HS-27A (cell line): ENCODE data around the gene MTMR3.

Experiments used
- DNase-seq: peaks from one replicate; pipeline ENCODE4 v3.0.0-alpha.2; 2012; ENCODE audit warnings: low read depth, missing footprints

MTMR3 gene

DNA sequence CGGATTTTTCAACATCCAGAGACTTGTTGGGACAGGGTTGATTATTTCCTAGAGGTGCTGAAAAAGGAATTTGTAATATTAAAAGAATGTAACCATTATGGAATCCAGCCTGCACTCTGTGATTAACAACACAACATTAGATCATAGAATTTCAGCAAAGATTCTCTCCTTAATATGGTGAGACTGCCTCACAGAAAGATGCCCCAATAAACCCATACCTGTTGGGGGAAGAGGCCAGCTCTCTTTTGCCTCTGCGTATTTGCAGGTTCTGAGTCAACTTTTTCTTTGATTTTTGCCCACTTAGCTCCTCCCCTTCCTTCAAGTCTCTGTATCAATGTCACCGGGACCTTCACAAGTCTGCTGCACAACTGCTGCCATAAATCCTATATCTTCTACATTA, 12.4 kb upstream of the MTMR3 start:
- DNase-seq: no peak

GRCh38 chr22:29871684-29872083, 11.3 kb upstream of the MTMR3 start:
- no peak for DNase-seq

- no peak for DNase-seq
These were observed 10.7 kb upstream of the MTMR3 start for GRCh38 chr22:29872144-29872893.

GRCh38 chr22:29872989-29873388, 10.0 kb upstream of the MTMR3 start:
- no peak for DNase-seq

GRCh38 chr22:29873943-29874342, 9.0 kb upstream of the MTMR3 start:
- DNase-seq: no peak

GRCh38 chr22:29877620-29878019, 5.4 kb upstream of the MTMR3 start:
- no peak for DNase-seq

DNA sequence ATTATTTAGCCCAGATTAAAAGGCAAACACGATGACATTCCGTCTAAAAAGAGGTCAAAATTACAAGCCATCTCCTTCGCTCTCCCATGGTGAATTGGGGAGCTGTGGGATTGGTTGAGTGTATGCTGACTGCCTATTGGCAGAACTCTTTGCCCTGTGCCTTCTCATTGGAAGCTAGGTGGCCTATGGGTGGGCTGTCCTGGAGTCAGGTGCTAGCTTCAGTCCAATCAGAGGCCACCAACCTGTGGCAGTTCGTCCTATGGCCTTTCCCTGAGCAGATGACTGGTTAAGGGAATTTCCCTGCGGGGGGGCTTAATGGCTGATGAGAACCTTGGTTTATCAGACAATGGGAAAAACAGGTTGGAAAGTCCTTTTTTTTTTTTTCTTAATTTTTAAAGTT, 3.2 kb upstream of the MTMR3 start:
- DNase-seq: no peak

DNA sequence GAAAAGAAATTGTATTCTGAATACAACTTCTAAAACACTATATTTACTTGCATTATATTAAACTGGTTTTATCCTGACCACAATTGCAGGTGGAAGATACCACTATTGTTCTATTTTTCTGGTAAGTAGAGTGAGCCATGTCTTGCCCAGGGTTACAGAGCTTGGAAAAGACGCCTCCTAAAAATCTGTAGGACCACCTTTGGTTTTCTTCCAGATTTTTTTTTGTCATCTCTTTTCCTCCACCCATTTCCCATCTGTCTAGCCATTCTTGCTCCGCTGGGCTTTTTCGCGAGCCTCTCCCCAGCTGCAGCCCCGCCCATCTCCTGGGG, 294 bp upstream of the MTMR3 start:
- DNase-seq: no peak

DNA sequence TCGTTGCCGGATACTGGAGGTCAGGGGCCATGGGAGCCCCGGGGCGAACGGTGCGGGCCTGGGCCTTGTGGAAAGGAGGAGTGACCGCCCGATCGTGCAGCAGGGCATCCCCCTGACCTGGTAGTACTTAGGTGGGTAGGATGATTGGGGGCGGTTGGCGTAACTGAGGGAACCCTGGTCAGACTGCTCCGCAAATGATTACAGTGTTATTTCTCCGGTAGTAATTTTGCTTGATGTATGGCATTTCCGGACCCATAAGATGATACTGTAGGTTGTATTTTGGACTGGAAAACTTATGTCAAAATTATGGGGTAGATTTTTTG, 762 bp downstream of the MTMR3 start:
- DNase-seq: no peak

DNA sequence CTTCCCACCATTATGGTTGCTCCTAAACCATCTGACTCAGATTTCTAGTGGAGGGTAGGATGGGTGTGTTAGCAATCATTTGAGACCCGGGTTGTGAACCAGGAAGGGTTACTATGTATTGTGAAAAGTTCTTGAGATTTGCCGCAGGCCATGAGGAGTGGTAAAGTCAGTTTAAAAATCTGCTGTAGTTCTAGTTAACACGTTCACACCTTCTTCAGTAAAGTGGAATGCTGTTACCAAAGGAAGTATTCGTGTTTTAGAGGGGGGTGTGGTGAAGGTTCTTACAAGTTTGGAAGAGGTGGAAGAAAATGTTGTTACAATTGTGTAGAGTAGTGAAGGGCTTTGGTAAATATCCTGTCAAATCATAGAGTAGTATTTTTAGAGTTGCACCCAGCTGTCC, 2.6 kb downstream of the MTMR3 start:
- DNase-seq: no peak

- no peak for DNase-seq
These were observed 3.6 kb downstream of the MTMR3 start for GRCh38 chr22:29886596-29886995.

- DNase-seq: no peak
These were observed 4.4 kb downstream of the MTMR3 start for GRCh38 chr22:29887358-29887757.

- DNase-seq: no peak
These were observed 7.8 kb downstream of the MTMR3 start for GRCh38 chr22:29890760-29891159.

DNA sequence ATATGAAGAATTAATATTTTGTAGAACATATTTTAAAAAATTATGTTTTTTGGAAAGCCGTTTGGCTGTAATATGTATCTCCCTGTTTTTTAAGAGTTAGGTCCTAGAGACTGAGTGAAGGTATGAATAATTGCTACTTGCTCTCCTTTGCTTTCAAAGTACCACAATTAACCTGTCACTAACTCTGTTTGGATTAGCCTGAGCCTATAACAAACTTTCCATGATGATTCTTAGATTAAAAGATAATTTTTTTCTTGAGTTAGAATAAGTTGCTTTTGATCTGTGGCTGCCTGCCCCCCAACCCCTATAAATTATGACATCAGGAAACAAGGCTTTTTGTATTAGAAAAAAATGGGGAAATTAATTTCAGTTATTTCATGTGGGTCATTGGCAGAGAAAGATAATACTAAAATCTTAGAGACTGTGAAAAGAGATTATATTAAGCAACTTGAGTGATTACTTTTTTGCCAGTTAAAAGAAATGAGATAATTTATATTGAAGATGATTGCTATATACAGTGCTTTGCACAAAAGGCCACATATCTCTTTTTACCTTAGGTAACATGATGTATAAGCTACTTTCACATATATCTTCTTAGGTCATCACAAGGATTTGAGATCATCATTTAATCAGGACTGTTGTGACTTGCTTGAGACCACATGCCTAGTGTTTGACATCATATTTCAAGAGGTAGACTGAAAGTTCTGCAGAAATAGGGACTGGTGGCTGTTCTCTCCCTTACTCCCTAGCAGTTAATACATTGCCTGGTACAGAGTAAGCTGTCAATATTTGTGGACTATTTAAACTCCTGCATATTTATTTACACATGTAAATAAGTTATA, 9.6 kb downstream of the MTMR3 start:
- DNase-seq: no peak

- DNase-seq: no peak
These were observed 18.4 kb downstream of the MTMR3 start for GRCh38 chr22:29901354-29901753.

DNA sequence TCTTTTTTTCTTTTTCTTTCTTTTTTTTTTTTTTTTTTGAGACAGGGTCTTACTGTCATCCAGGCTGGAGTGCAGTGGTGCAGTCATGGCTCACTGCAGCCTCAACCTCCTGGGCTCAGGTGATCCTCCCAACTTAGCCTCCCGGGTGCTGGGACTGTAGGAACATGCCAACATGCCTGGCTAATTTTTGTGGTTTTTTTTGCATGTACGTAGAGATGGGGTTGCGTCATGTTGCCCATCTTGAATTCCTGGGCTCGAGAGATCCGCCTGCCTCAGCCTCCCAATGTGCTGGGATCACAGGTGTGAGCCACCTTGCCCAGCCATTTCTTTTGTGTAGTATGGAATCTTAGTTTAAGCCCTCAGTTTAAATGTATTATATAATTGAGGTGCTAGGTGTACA, 20.4 kb downstream of the MTMR3 start:
- no peak for DNase-seq

DNA sequence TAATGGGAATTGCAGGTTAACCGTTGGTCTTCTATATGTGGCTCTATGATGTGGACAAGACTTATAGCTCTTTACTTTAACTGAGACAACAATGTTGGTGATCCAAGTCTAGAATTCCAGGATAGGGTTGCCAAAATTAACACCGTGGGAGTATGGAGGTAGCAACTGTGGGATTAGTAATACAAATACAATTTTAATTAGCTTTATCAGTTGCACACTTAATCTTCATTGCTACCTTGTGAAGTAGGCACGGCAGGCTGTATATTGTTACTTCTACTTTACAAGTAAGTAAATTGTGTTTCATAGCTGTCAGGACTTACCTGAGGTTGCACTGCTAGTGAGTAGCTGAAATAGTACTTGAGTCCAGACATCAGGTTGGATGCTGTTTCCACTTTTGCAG, 21.0 kb downstream of the MTMR3 start:
- no peak for DNase-seq

- peak; percentile 94 for DNase-seq
These were observed 25.0 kb downstream of the MTMR3 start for GRCh38 chr22:29907753-29908515.

- DNase-seq: no peak
These were observed 29.2 kb downstream of the MTMR3 start for GRCh38 chr22:29912141-29912540.

DNA sequence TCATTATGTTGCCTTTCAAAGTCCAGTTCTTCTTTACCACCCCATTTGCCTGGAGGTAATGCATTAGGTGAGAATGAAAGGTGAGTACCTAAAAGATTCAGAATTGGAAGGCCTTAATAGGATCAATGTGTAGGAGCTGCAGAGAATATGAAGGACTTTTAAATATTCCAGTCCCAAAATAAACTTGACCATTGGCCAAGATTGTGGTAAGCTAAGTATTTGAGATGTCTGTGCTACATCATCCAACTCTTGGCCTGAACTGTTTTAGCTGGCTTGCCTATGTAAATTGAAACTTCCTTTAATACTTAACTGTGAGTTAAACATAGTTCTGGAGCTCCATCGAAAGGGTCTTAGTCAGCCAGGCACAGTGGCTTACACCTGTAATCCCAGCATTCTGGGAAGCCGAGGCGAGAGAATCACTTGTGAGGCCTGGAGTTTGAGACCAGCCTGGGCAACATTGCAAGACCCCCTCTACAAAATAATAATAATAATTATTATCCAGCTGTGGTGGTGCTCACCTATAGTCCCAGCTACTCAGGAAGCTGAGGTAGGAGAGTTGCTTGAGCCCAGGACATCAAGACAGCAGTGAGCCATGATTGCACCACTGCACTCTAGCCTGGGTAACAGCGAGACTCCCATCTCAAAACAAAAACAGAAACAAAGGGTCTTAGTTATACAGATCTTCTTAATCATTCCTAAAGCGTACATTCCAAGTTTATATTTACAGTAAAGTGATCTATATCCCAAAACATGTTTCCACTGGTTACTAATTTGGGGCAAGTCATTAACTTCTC, 29.8 kb downstream of the MTMR3 start:
- no peak for DNase-seq

DNA sequence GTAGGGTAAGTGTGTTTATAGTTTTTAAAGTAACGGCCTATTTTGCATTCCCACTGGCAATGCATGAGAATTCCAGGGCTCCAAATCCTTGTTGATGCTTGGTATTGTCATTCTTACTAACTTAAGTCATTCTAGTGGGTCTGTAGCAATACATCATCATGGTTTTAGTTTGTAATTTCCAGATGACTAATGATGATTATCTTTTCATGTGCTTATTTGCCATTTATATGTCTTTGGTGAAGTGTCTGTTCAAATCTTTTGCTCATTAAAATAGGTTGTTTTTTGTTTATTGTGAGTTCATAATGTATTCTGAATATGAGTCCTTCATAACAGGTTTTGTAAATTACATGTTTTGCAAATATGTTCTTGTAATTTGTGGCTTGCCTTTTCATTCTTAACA, 31.2 kb downstream of the MTMR3 start:
- no peak for DNase-seq

- no peak for DNase-seq
These were observed 32.1 kb downstream of the MTMR3 start for GRCh38 chr22:29914991-29915533.
